22Rv1 (cell line): ENCODE measurements around the gene TEX26.
"Not testable (repeated sequence)": the region's sequence is repeated elsewhere in the genome, so short reads cannot be mapped to it uniquely, and the experiment has no call there.

ENCODE experiments used
- CTCF ChIP-seq: fragments of 450-650 bp; IDR thresholded peaks from 2 replicates; pipeline ENCODE4 v1.5.1; 2017; ENCODE audit warnings: mild to moderate bottlenecking
- ZFX ChIP-seq: fragments of 450-650 bp; IDR thresholded peaks from 2 replicates; pipeline ENCODE4 v1.6.1; 2017; ENCODE audit warnings: antibody characterized with exemption, borderline replicate concordance

- TF ChIP-seq CTCF, ZFX: not testable (repeated sequence)
Measured at GRCh38 chr13:30927188-30927587, 5.3 kb upstream of the TEX26 start.
